Activated CD4-positive, alpha-beta memory T cell treated with anti-CD3 and anti-CD28 coated beads for 36 hours (primary cell): ENCODE results near the gene DNMT1. TPM values are rescaled to one million over a fixed set of nuclear protein-coding genes. Genes with fewer than 3 reads are reported as not detected.

Experiments
- microRNA-seq: library from miRNA; unstranded; fragments of <30 nt; microRNA quantifications from one replicate; pipeline ENCODE4 v1.2.0, GENCODE V29; 2022; ENCODE audit warnings: borderline number of aligned reads, borderline microRNAs expressed, borderline replicate concordance
- total RNA-seq, 2 experiments: library from RNA; stranded (reverse); gene quantifications; one replicate each; pipeline ENCODE4 v1.2.3, GENCODE V29; 2021

The DNMT1 gene
- total RNA-seq, 2 experiments from 2014 or later = 356 to 357 TPM

Small RNA genes lying within 50 kb of the gene (microRNA-seq; reads per million reads assigned to microRNA genes)
- gene MIR4322 = not detected

Other genes with a start within 250 kb of the DNMT1 start
- 1 to 10 TPM; 2.8 to 2.9 TPM for gene COL5A3, start 184.4 kb downstream of the DNMT1 start, total RNA-seq
- gene RDH8, start 181.5 kb downstream of the DNMT1 start, total RNA-seq = not detected
- gene SHFL, start 108.6 kb downstream of the DNMT1 start, total RNA-seq = 10 to 100 TPM; 53.5 to 62.9 TPM
- 10 to 100 TPM; 11.8 to 12.4 TPM for gene ANGPTL6, start 92.3 kb downstream of the DNMT1 start, total RNA-seq
- gene PPAN, start 88.6 kb downstream of the DNMT1 start, total RNA-seq = 100 to 1,000 TPM in 1 of 2 experiments, 10 to 100 TPM in 1; 99.2 to 107 TPM
- gene P2RY11, start 83.3 kb downstream of the DNMT1 start, total RNA-seq = 10 to 100 TPM; 28.4 to 29.6 TPM
- gene EIF3G, start 75.1 kb downstream of the DNMT1 start, total RNA-seq = 100 to 1,000 TPM; 218 to 245 TPM
- gene S1PR2, start 36.4 kb upstream of the DNMT1 start, total RNA-seq = 1 to 10 TPM; 9.4 to 9.8 TPM
- 100 to 1,000 TPM; 106 to 115 TPM for gene MRPL4, start 57.3 kb upstream of the DNMT1 start, total RNA-seq
- gene ICAM1, start 76.2 kb upstream of the DNMT1 start, total RNA-seq = 10 to 100 TPM; 45.2 to 46.4 TPM
- gene ICAM4, start 92.0 kb upstream of the DNMT1 start, total RNA-seq = under 1 TPM; 0.34 to 0.59 TPM
- gene ICAM5, start 95.0 kb upstream of the DNMT1 start, total RNA-seq = 1 to 10 TPM; 1.1 to 1.3 TPM
- 1 to 10 TPM in 1 of 2 experiments, under 1 TPM in 1; 0.85 to 2.0 TPM for gene ZGLP1, start 114.9 kb upstream of the DNMT1 start, total RNA-seq
- 10 to 100 TPM in 1 of 2 experiments, 1 to 10 TPM in 1; 9.9 to 12.2 TPM for gene FDX2, start 121.1 kb upstream of the DNMT1 start, total RNA-seq
- 10 to 100 TPM; 81.5 to 85.0 TPM for gene RAVER1, start 138.6 kb upstream of the DNMT1 start, total RNA-seq
- 100 to 1,000 TPM; 125 to 132 TPM for gene ICAM3, start 144.7 kb upstream of the DNMT1 start, total RNA-seq
- gene TYK2, start 185.6 kb upstream of the DNMT1 start, total RNA-seq = 100 to 1,000 TPM; 168 to 186 TPM
- gene CDC37, start 208.6 kb upstream of the DNMT1 start, total RNA-seq = 100 to 1,000 TPM; 189 to 207 TPM
- 10 to 100 TPM; 15.7 to 17.5 TPM for gene PDE4A, start 225.6 kb upstream of the DNMT1 start, total RNA-seq